CD4-positive, alpha-beta T cell treated with Interleukin-4 for 1 hour (primary cell): Measurements from ENCODE around the gene CEP41.

Source experiments
- DNase-seq, 2 donors: peaks; one replicate each; pipeline ENCODE4 v3.0.0-alpha.2; 2020 to 2022

The CEP41 gene

GRCh38 chr7:130417213-130417612 lies 23.6 kb downstream of the CEP41 start:
- DNase-seq, result no peak

- DNase-seq, result no peak
Observed at GRCh38 chr7:130415006-130415405, 25.8 kb downstream of the CEP41 start.

DNA sequence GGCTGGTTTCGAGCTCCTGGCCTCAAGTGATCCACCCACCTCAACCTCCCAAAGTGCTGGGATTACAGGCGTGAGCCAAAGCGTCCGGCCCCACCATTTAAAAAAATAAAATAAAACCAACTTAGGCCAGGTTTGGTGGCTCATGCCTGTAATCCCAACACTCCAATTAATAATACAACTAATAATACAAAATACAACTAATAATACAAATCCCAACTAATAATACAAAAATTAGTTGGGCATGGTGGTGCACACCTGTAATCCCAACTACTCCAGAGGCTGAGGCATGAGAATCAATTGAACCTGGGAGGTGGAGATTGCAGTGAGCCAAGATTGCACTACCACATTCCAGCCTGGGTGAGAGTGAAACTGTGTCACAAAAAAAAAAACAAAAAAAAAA lies 27.6 kb downstream of the CEP41 start:
- no peak for DNase-seq

- no peak for DNase-seq
Observed at GRCh38 chr7:130410868-130411541, 29.8 kb downstream of the CEP41 start.

DNA sequence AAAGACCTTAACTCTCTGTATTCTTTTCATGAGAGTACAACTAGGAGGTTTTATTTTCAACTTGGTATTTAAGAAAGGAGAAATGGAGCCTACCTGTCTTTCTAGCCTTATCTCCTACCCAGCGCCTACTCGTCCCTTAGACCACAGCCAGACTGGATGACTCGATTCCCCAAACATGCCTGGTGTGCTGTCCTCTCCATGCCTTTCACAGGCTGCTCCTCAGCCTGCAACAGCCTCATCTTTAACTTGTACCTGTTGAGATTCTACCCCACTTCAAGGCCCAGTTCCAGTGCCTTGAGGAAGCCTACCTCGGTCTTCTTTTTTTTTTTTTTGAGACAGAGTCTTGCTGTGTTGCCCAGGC lies 31.1 kb downstream of the CEP41 start:
- DNase-seq, result no peak

DNA sequence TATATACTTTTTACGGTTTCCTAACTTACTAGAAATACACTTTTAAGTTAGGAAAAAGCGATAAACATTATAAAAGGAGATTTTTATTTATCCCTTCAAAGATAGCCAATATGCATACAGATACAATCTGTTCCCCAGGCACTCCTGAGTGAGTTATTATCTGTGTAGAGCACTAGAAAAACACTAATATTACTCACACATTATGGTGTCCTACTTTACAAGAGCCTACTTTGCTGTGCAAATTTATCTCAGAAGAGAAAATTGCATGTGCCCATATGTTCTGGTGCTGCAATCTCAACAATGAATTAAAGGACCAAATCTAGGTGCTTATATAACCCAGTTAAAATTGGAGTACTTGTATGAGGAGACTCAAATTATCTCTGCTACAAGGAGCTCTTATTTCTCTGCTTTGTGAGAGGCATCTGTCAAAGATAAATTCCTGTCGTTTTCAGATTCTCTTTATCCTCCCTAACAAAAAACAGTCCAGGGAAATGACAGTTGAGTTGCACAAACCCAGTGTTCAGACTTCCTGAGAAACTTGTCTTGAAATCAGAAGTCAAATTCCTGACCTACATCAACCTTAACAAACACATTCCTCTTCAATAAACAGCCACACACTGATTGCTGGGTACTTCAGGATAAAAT lies 31.6 kb downstream of the CEP41 start:
- DNase-seq, result no peak

DNA sequence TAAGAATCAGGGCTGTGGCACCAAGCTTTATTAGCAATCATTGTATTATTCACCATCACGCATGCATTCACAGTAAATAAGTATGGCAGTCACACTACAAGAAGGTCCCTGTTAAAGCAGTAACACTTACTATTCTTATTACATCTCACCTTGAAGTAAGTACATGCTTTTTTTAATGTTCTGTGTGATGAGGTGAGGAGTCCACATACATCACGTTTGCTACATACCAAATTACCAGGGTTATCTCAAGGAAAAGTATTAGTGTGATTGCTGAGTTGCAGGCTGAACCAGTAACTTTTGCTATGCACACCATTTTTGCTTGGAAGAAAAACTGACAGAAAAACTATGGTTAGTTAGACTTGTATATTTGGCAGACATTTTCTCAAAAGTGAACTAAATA lies 35.8 kb downstream of the CEP41 start:
- no peak for DNase-seq

GRCh38 chr7:130401578-130401977 lies 39.2 kb downstream of the CEP41 start:
- no peak for DNase-seq

DNA sequence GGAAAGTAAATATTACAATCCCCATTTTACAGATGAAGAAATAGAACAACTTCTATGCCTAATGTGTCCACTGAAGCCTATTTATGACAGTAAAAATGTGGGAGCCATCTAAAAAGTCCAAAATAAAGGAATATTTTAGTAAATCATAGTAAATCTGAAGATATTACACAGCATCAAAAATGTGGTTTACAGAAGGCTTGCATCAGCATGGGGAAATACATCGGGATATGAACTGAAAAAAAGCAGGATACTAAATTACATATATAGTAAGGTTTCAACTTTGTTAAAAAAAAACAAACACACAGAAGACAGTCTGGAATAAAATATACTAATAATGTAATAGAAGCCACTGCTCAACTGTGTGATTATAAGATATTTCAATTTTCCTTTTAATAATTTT lies 39.7 kb downstream of the CEP41 start:
- no peak for DNase-seq

- DNase-seq, result no peak
Observed at GRCh38 chr7:130400120-130400572, 40.7 kb downstream of the CEP41 start.

- no peak for DNase-seq
Observed at GRCh38 chr7:130398526-130399090, 42.2 kb downstream of the CEP41 start.

- no peak for DNase-seq
Observed at GRCh38 chr7:130397758-130398073, 43.1 kb downstream of the CEP41 start.

DNA sequence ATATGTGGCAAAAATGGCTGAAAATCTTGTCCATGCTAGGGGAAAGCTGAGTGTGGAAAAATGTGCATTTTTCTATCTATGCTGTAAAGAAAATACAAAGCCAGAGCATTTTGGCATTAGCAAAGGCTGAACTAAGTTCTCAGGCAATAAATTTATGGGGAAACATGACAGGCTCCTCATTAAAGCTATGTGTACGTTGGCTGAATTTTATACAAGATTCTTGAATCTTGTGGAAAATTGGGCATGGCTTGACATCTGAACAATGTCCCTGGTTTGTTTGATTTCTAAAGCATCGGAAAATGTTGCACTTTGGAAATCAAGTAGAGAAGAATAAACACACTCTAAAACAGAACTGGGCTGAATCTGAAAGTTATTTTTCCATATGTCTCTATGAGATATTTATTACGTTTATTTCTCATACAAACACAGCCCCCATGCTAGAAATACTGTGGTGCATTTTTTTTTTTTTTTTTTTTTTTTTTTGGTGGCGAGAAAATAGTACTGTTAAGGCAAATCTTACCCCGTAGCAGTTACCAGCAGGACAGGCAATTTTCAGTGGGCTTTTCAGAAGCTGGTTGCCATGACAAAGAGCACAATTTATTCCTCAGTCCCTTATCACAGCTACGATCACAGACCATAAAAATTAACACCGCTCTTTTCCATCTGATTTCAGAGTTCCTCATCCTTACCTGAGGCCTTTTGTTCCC lies 43.6 kb downstream of the CEP41 start:
- DNase-seq, result no peak

GRCh38 chr7:130396109-130396508 lies 44.7 kb downstream of the CEP41 start:
- no peak for DNase-seq

- DNase-seq, result no peak
Observed at GRCh38 chr7:130395421-130395820, 45.4 kb downstream of the CEP41 start.

DNA sequence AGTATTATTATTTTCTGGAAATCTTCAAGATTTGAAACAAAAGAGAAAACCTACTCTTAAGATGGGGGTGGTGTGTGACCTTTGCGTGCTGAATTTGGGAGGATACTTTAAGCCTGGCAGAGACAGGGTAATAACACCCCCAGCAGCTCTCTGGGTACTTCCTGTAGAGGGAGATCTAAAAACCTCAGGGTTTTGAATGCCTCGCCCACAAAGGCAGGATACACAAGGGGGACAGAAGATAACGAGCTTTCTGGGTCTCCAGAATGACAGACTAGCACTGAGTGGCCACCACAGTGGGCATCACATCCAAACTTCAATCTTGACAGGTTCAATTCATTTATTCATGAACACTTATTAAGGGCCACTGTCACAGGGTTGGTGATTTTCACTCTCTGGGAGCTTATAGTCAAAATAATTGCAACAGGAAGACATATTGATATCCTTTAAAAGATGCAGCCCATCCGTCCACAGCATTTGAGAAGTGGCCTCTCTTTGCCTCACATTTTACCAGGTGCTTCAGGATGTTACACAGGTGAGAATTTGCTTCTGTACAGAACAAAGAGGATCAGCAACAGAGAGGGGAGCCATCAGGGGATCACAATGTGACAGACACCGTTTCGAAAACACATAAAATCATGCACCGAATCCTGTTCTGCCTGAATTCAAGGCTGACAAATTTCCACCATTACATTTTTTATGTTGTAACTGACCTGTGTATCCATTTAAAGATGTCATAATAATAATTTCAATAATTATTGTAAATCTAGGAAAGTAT lies 46.2 kb downstream of the CEP41 start:
- peak; percentile 26 to 35 for DNase-seq

DNA sequence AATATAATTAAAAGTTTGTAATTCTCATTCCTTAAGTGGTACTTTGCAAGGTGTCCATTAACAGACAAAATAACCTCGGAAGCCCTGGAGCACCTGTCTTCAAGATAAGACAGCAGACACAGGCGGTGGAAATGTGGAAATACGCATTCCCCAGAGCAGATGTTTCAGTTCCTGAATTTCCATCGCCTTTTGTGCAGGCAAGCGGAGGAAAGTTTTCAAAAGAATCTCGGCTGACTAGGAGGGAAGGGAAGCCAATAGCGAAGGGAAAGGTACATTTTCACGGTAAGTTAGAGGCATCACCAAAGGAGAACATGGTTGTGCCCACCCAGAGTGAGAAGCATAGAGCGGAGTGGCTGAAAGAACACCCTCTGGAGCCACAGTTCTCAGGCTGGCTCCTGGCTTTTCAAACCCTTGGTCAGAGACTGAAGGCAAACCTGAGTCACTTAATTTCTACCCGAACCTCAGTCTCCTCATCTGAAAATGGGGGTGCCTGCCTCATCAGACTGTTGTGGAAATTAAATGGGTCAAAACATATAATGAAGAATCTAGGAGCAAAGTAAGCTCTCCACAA lies 46.9 kb downstream of the CEP41 start:
- no peak for DNase-seq

DNA sequence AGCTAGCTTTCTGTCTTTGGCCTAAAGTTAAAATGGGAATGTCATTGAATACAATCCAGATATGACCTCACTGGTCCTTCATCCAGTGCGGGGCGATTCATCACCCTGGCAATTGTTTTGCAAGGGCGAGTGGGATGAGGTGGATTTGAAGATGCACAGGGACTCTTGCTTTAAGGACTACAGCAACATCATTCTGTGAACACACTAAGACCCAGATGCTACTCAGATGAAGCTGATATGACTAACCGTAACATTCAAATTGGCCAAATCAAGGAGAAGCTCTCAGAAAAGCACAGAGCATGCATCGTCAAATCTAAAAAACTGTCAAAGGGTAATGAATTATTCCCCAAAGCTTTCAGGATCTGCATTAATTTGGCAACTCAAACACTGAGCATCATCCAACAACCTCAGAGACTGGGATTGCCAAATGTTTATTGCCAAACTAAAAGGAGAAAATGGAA lies 47.7 kb downstream of the CEP41 start:
- DNase-seq, result no peak

GRCh38 chr7:130390486-130390885 lies 50.3 kb downstream of the CEP41 start:
- DNase-seq, result no peak

- DNase-seq, result no peak
Observed at GRCh38 chr7:130388671-130389070, 52.1 kb downstream of the CEP41 start.

- no peak for DNase-seq
Observed at GRCh38 chr7:130387628-130388403, 53.0 kb downstream of the CEP41 start.

DNA sequence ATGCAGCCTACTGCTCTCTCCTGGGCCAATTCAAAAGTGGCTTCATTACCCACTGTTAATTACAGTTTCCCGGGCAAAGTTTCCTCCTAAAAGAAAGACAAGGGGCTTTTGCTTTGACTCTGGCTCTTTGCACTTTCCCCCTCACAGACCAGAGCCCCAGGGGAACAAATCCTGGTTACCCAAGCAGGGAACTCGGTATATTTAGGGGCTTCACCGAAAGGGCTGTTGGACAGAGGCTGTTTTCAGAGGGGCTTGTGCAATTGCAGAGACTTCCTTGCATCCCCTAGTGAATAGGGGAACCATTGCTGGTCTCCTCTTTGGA lies 53.5 kb downstream of the CEP41 start:
- no peak for DNase-seq
